ENCODE results near the gene SLC12A2. TPM values are rescaled to one million over a fixed set of nuclear protein-coding genes. Genes with fewer than 3 reads are reported as not detected.

Gene SLC12A2
- total RNA-seq, 1 experiment from 2014 or later = 29.8 TPM

GRCh38 chr5:128109766-128110165, 26.2 kb downstream of the SLC12A2 start:
- no peak for DNase-seq (ENCODE audit: unreplicated experiment)
- POLR2A ChIA-PET = no interaction called here
- no peaks in the 10 kb centered on the region for H3K36me3 Mint-ChIP-seq (ENCODE audit: insufficient read depth, unreplicated experiment)
- TF ChIP-seq, protein P1, sequence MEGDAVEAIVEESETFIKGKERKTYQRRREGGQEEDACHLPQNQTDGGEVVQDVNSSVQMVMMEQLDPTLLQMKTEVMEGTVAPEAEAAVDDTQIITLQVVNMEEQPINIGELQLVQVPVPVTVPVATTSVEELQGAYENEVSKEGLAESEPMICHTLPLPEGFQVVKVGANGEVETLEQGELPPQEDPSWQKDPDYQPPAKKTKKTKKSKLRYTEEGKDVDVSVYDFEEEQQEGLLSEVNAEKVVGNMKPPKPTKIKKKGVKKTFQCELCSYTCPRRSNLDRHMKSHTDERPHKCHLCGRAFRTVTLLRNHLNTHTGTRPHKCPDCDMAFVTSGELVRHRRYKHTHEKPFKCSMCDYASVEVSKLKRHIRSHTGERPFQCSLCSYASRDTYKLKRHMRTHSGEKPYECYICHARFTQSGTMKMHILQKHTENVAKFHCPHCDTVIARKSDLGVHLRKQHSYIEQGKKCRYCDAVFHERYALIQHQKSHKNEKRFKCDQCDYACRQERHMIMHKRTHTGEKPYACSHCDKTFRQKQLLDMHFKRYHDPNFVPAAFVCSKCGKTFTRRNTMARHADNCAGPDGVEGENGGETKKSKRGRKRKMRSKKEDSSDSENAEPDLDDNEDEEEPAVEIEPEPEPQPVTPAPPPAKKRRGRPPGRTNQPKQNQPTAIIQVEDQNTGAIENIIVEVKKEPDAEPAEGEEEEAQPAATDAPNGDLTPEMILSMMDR (IDR thresholded peaks at IDR 0.05; ENCODE audit: unreplicated experiment) = no peak
- intact Hi-C loops (cut with micrococcal nuclease) = no loop called here
- CTCF ChIA-PET = interaction anchor here (0.6 kb wide), 1 partner anchor 314 kb away, joined by 4 read pairs; no protein-coding TSS in a partner anchor
- H3K9me3 Mint-ChIP-seq (ENCODE audit: unreplicated experiment) = no peaks in the 10 kb centered on the region
- H3K27ac Mint-ChIP-seq (ENCODE audit: low read depth, unreplicated experiment) = no peak overlapping the region
- H3K4me3 Mint-ChIP-seq (ENCODE audit: unreplicated experiment) = no peak overlapping the region
- no TSS peak for BruUV-seq (replicated peaks)
- no peaks in the 10 kb centered on the region for H3K27me3 Mint-ChIP-seq (ENCODE audit: insufficient read depth, unreplicated experiment)
- peaks cover 14% of the 10 kb centered on the region for H3K4me1 Mint-ChIP-seq (ENCODE audit: insufficient read depth, unreplicated experiment)

GRCh38 chr5:128111818-128112448, 28.4 kb downstream of the SLC12A2 start:
- intact Hi-C loops (cut with micrococcal nuclease) = no loop called here
- CTCF ChIA-PET = interaction anchor here (1.2 kb wide), 1 partner anchor 21 kb away, joined by 3 read pairs; no protein-coding TSS in a partner anchor
- BruUV-seq (replicated peaks) = no TSS peak
- peaks cover 7% of the 10 kb centered on the region for H3K4me1 Mint-ChIP-seq (ENCODE audit: insufficient read depth, unreplicated experiment)
- H3K27me3 Mint-ChIP-seq (ENCODE audit: insufficient read depth, unreplicated experiment) = no peaks in the 10 kb centered on the region
- peaks cover 16% of the 10 kb centered on the region for H3K36me3 Mint-ChIP-seq (ENCODE audit: insufficient read depth, unreplicated experiment)
- TF ChIP-seq, protein P1 (IDR thresholded peaks at IDR 0.05; ENCODE audit: unreplicated experiment) = no peak
- H3K27ac Mint-ChIP-seq (ENCODE audit: low read depth, unreplicated experiment) = no peak overlapping the region
- H3K9me3 Mint-ChIP-seq (ENCODE audit: unreplicated experiment) = no peaks in the 10 kb centered on the region
- no peak overlapping the region for H3K4me3 Mint-ChIP-seq (ENCODE audit: unreplicated experiment)
- POLR2A ChIA-PET = interaction anchor here (2.3 kb wide), 1 partner anchor 29 kb away, joined by 8 read pairs; no protein-coding TSS in a partner anchor
- peak; percentile 17 for DNase-seq (ENCODE audit: unreplicated experiment)

GRCh38 chr5:128116445-128116844, 32.9 kb downstream of the SLC12A2 start:
- Mint-ChIP-seq H3K4me3 (ENCODE audit: unreplicated experiment) (no peak overlapping the region), H3K36me3 (ENCODE audit: insufficient read depth, unreplicated experiment) (peaks cover 19% of the 10 kb centered on the region), H3K27me3 (ENCODE audit: insufficient read depth, unreplicated experiment) (no peaks in the 10 kb centered on the region), H3K27ac (ENCODE audit: low read depth, unreplicated experiment) (no peak overlapping the region), H3K4me1 (ENCODE audit: insufficient read depth, unreplicated experiment) (peaks cover 7% of the 10 kb centered on the region), H3K9me3 (ENCODE audit: unreplicated experiment) (no peaks in the 10 kb centered on the region)
- intact Hi-C loops (cut with micrococcal nuclease) = no loop called here
- ChIA-PET CTCF (interaction anchor here (0.6 kb wide), 1 partner anchor 232 kb away, joined by 4 read pairs; no protein-coding TSS in a partner anchor), POLR2A (interaction anchor here (1.0 kb wide), 1 partner anchor 34 kb away, joined by 3 read pairs; no protein-coding TSS in a partner anchor)
- TF ChIP-seq, protein P1 (IDR thresholded peaks at IDR 0.05; ENCODE audit: unreplicated experiment) = no peak
- BruUV-seq (replicated peaks) = no TSS peak
- DNase-seq (ENCODE audit: unreplicated experiment) = no peak

DNA sequence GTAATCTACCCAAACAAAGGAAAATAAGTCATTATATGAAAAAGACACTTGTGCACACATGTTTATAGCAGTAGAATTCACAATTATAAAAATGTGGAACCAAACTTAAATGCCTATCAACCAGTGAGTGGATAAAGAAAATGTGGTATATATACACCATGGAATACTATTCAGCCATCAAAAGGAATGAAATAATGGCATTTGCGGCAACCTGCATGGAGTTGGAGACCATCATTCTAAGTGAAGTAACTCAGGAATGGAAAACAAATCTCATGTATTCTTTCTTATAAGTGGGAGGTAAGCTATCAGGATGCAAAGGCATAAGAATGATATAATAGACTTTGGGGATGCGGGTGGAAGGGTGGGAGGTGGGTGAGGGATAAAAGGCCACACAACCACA, 34.6 kb downstream of the SLC12A2 start:
- Mint-ChIP-seq H3K9me3 (ENCODE audit: unreplicated experiment) (no peaks in the 10 kb centered on the region), H3K4me1 (ENCODE audit: insufficient read depth, unreplicated experiment) (no peaks in the 10 kb centered on the region), H3K27me3 (ENCODE audit: insufficient read depth, unreplicated experiment) (no peaks in the 10 kb centered on the region), H3K36me3 (ENCODE audit: insufficient read depth, unreplicated experiment) (peaks cover 19% of the 10 kb centered on the region), H3K4me3 (ENCODE audit: unreplicated experiment) (no peak overlapping the region), H3K27ac (ENCODE audit: low read depth, unreplicated experiment) (no peak overlapping the region)
- CTCF ChIA-PET = no interaction called here
- BruUV-seq (replicated peaks) = no TSS peak
- POLR2A ChIA-PET = no interaction called here
- no peak for DNase-seq (ENCODE audit: unreplicated experiment)
- intact Hi-C loops (cut with micrococcal nuclease) = no loop called here
- TF ChIP-seq, protein P1 (IDR thresholded peaks at IDR 0.05; ENCODE audit: unreplicated experiment) = no peak

Measured in MCF 10A (cell line).